Cardiac ventricle fibroblast (primary cell): ENCODE data around the gene VSTM5. TPM values are rescaled to one million over a fixed set of nuclear protein-coding genes. Genes with fewer than 3 reads are reported as not detected.

Source experiments
- total RNA-seq: library from RNA; depleted of rRNA; stranded (reverse); fragments of >200 nt; gene quantifications from 2 replicates; pipeline ENCODE4 v1.2.3, GENCODE V29; 2015

Gene VSTM5, protein sequence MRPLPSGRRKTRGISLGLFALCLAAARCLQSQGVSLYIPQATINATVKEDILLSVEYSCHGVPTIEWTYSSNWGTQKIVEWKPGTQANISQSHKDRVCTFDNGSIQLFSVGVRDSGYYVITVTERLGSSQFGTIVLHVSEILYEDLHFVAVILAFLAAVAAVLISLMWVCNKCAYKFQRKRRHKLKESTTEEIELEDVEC
- not detected in 2 replicates for total RNA-seq

DNA sequence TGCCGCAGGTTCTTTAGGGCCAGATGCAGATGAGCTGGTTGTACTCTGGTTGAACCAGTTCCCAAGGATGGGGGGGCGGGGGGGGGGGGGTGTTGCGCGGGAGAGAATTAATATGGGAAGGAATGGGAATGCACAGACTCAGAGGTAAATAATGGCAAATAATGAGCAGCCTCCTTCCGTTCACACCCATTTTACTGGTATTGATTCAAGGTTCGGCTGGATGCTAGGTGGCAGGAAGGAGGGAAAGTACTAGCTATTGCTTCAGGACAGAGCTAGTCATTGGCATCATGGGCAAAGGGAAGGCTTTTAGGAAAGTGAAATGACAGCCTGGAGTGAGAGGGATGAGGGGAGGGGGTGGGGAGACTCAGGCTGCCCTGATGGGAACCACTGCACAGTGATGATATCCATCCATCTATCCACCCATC lies at the start of gene VSTM5:
Gene VSTM5, minus strand, starts transcription at position 25 of the 425 bp plus-strand sequence. CDS start 116 bp downstream, outside the sequence.

DNA sequence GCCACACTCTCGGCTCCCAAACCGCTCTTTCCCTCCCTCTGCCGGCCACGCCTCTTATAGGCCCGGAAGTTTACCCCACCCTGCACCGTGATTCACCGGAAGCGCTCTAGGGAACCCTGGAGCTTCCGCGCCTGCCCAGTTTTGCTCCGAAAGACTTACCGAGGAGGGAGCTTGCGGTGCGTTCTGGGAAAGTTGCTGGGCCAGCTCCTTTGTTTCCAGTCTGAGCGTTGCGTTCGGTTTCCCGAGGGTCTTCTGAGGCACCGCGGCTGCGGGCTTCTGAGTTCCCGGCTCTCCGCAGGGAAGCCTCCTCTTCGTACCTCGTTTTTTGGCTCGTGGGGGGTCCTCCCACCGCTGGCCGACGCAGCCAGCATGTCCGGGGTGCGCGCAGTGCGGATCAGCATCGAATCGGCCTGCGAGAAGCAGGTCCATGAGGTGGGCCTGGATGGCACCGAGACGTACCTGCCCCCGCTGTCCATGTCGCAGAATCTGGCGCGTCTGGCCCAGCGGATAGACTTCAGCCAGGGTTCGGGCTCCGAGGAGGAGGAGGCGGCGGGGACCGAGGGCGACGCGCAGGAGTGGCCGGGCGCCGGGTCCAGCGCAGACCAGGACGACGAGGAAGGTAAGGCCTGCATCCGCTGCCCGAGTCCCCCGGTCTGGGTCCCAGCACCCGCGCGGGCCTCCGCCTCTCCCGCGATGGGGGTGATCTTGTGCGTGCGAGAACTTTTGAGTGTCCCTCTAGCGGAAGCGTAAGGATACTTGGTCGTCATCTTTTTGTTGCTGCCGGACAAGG lies 66.1 kb downstream of the VSTM5 start, which contains the start of gene MED17:
Gene MED17, plus strand, starts transcription at position 138 of the 790 bp plus-strand sequence. Its CDS starts 232 bp downstream, at position 370.

Other genes starting within 250 kb of the VSTM5 start
- 6.5 and 6.7 TPM in 2 replicates for gene CEP295, start 188.9 kb downstream of the VSTM5 start, total RNA-seq
- 61.0 and 63.8 TPM in 2 replicates for gene TAF1D, start 109.1 kb downstream of the VSTM5 start, total RNA-seq
- gene C11orf54, start 108.9 kb downstream of the VSTM5 start, total RNA-seq: 15.9 and 28.8 TPM in 2 replicates
- gene MED17, start 66.3 kb downstream of the VSTM5 start, total RNA-seq: 19.7 and 21.3 TPM in 2 replicates
- gene HEPHL1, start 170.7 kb upstream of the VSTM5 start, total RNA-seq: not detected in 2 replicates